HG03558 (cell line): ENCODE results near the gene AFF2.
A peak's percentile ranks its signal among the peaks of the same experiment; 100 is the strongest.
"Not testable (repeated sequence)": the region's sequence is repeated elsewhere in the genome, so short reads cannot be mapped to it uniquely, and the experiment has no call there.

Source experiments
- ATAC-seq: cut with Tn5 transposase; IDR thresholded peaks from one replicate; pipeline ENCODE4 v1.9.1; 2021; ENCODE audit warnings: moderate number of reproducible peaks; ENCODE audit not compliant: unreplicated experiment; ENCODE audit errors: extremely low read depth

Gene AFF2

DNA sequence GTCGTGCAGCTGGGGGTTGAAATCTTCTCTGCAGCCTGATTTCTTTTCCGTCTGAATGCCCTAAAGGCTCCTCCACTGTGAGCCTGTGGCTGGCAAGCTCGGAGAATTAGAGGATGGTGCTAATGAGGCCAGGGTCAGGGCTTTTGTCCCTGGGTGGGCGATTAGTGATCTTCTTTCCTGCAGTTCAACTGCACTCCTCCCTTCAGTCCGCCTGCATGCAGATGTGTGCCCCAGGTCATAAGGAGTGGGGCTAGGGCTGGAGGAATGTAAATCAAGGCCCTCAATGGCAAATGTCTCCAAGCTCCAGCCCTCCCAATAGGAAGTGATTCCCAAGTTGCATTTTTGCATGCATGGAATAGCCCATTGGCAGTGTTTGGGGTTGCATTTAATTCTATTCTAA, 405.0 kb downstream of the AFF2 start:
- ATAC-seq, result no peak

- not testable (repeated sequence) for ATAC-seq
Measured at GRCh38 chrX:148906628-148907027, 406.2 kb downstream of the AFF2 start.

DNA sequence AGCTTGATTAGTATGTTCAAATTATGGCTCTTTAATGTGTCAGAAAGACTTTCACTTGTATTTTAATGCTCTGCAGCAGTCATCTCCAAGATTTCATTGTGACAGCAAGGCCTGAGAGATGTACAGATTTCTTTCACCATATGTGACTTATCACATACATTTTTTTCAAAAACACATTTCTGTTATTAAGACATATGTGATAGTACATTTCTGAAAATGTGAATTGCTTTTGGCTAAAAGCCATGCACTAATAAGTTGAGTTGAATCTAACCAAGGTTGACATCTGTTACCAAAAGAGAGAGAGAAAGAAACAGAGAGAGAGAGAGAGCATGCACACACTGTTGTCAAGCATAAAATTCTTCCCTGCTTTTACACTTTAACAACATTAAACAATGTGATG, 409.3 kb downstream of the AFF2 start:
- no peak for ATAC-seq

- ATAC-seq, result no peak
Measured at GRCh38 chrX:148913971-148914370, 413.6 kb downstream of the AFF2 start.

DNA sequence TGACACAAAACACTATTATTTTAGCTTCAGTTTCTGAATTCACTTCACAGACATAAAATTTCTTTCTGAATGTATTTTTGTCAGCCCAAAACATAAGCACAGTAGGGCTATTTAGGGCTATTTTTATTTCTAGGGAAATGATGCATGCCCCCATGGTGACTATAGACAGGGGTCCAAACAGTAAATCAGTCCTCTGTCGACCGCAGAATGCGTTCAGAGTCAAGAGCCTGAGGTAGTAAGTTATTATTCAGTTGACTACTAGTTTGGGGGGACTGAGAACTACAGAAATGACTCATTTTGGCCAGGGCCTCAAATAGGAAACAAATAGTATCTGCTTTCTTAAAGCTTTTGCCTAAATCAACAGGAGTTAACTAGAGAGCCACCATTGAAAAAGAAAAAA, 414.4 kb downstream of the AFF2 start:
- ATAC-seq, result peak; percentile 59

- no peak for ATAC-seq
Measured at GRCh38 chrX:148915474-148915873, 415.1 kb downstream of the AFF2 start.

DNA sequence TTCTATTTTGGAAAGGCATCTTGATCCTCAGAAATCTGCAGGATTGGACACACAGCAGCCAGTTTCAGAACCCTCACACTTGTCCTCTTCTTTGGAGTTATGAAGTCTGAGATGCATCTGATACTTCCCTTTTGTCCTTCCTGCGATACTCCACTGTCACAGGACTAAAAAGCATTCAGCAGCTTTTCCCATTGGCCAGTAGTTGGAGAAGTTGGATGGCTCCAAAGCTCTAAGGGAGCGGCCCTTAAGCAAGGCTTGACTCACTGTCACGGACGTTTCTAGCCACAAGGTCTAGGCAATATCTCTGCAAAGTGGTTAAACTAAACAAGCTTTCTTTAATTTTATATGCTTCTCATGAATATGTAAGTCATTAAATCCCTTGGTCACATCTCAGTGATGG, 417.0 kb downstream of the AFF2 start:
- no peak for ATAC-seq

- no peak for ATAC-seq
Measured at GRCh38 chrX:148923631-148924030, 423.2 kb downstream of the AFF2 start.

- ATAC-seq, result no peak
Measured at GRCh38 chrX:148926371-148926770, 426.0 kb downstream of the AFF2 start.

GRCh38 chrX:148928811-148929210, 428.4 kb downstream of the AFF2 start:
- ATAC-seq, result no peak

- ATAC-seq, result no peak
Measured at GRCh38 chrX:148929686-148930085, 429.3 kb downstream of the AFF2 start.

DNA sequence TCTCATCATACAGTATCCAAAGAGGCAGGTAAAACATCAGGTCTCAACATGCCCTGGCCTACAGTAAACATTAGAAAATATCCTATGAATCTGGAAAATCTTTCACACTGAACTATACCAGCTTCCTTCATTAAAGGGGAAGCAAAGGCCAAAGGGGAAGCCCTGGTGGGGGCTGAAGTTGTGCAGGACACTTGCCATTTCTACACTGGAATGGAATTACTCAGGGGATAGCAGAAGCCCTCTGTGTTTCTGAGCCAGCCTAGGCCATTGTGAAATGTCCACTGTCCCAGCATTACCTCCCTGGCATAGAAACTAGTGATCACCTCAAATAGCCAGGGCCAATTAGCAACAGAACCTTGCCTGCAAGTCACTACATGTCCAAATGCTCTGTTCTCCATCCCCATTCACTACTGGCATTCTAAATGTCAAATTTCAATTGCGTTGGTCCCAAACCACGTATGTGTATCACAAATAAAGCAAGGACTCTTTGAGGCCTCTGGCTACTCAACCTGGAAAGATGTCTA, 429.9 kb downstream of the AFF2 start:
- no peak for ATAC-seq

DNA sequence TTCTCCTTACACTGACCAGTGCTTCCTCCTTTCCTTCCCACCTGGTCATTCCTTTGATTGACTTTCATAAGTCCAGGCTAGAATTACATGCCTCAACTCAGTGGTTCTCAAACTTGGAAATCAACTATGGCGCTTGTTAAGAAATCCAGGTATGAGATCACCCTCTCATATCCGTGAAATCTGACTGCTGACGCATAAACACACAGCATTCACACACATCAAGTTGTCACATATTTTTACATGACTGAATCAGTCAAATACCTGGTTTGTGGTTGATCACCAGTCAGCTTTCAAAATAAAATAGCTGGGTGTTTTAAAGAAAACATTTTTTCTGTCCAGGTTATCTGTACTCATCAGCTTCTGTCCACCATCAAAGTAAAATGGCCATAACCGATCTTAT, 433.5 kb downstream of the AFF2 start:
- no peak for ATAC-seq

DNA sequence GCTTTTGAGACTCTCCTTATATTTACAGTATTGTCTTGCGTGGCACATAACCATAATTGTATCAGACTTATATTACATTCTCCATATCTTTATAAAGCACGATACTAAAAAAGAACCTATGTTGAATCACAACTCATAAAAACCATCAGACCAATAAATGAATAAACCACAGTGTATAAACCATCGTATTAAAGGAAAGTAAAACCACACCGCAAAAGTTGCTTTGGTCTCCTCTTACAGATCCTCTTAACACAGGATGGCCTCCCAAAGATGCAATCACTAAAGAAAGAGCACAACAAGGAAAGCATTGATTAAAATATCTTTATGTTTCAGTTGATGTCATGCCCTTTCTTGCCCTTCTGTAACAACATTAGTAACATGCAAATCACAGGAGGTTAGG, 437.9 kb downstream of the AFF2 start:
- ATAC-seq, result no peak

- ATAC-seq, result no peak
Measured at GRCh38 chrX:148940411-148940996, 440.1 kb downstream of the AFF2 start.

- ATAC-seq, result no peak
Measured at GRCh38 chrX:148942754-148943153, 442.3 kb downstream of the AFF2 start.

DNA sequence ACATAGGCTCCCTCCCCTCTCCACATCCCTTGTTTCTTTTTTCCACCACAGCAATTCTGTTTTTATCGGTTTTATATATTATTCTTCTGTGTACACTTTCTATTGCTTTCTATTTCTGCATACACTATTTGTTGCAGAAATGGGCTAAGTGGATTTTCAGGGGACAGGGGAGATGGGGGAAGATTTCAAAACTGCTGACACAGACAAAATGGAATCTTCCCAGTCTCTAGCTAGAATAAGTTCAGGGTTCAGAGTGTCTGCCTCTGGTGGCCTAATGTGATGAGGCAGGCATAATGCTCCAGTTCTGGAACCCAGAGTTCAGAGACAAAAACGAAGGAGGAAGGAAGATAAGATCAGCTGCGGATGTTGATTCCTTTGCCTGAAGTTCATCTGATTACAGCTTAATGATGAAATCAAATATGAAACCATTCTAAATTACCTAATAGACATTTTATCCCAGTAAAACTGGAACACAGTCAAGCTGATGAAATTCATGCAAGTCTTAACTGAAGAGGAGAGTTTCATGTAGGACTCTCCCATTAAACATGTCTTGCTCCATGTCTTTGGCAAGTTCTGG, 447.1 kb downstream of the AFF2 start:
- ATAC-seq, result no peak

DNA sequence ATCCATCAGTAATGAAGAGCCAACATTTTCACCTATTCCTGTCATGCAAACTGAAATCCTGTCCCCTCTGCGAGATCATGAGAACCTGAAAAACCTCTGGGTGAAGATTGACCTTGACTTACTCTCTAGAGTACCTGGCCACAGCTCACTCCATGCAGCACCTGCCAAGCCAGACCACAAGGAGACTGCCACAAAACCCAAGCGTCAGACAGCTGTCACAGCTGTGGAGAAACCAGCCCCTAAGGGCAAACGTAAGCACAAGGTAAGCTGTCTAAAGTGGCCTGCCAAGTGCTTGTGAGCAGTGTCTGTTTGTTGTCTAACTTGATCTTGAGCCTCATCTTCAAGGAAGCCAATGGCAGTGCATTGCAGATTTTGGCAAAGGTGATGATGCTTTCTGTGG, 455.9 kb downstream of the AFF2 start:
- no peak for ATAC-seq

DNA sequence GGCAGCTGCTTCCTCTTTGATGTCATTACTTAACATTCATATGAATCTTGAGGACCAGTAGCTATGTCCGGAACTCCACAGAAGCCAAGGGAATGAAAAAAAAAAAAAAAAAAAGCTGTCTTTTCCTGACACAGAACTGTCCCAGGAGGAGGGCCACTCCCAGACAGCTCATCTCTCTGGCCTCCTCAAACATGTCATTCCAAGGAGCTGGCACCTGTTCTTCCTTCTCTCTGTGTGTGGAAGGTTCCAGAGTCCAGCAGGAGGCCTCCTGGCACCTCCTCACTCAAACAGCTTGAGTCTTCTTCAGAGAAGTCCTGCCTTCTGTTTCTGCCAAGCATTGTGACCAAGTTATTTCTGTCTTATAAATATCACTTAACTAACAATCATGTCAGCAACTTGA, 458.5 kb downstream of the AFF2 start:
- no peak for ATAC-seq

DNA sequence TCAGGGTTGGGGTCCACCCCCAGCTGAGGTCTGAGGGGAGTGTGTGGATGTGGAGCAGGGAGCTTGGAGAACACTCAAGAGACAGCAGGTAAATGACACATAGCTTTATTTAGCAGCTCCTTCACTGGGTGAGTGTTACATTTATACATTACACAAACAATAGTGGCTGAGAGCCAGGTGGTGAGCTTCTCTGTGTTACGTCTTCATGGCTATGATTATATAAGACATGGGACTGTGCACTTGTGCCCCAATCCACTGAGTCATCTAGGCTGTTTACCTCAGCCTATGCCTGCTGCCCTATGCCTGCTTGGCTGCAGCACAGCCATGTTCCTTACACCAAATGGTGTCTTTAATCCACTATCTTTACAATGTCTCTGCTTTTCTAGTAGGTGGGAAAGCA, 459.6 kb downstream of the AFF2 start:
- no peak for ATAC-seq

DNA sequence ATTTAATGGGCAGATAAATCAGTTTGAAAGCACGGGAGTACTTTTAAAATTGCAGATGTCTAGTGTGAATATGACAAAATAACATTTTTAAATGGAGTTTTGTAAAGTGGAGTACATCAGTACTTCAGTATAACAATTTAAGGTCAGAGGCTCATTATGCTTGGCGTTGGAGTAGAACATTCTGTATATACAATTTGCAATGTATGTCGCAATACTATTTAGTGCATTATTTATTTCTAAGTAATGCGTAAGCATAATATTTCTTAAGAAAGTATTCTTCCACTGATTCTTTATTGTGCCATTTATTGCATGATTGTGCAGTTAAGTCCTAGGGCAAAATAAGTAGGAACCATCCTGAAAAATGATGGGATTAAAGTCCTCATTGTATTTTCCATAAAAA, 461.6 kb downstream of the AFF2 start:
- no peak for ATAC-seq
